ENCODE results near the gene SDCCAG8.

- TF ChIP-seq POLR2A (IDR thresholded peaks at IDR 0.05; ENCODE audit: low read length) (no peak), GATA1 (IDR thresholded peaks at IDR 0.05; ENCODE audit: low read depth, low read length) (no peak)
Measured at GRCh38 chr1:243236604-243237252, 19.1 kb upstream of the SDCCAG8 start.

Data from erythroblast (primary cell).